Epithelial cell of proximal tubule (primary cell): ENCODE data around the gene PARM1. TPM values are rescaled to one million over a fixed set of nuclear protein-coding genes. Genes with fewer than 3 reads are reported as not detected.
A peak's percentile ranks its signal among the peaks of the same experiment; 100 is the strongest.

ENCODE experiments used
- DNase-seq: peaks from one replicate; pipeline ENCODE4 v3.0.0-alpha.2; 2011; ENCODE audit warnings: low read depth
- H3K4me3 ChIP-seq: 2 replicates; pipeline ENCODE4 v1.5.1; 2011; ENCODE audit warnings: low read depth, mild to moderate bottlenecking, low read length
- total RNA-seq: library from RNA; depleted of rRNA; stranded (reverse); fragments of >200 nt; gene quantifications from 2 replicates; pipeline ENCODE4 v1.2.3, GENCODE V29; 2015
- TF ChIP-seq, protein P1 (sequence below): conservative IDR thresholded peaks from 2 replicates; pipeline ENCODE4 v1.5.1; 2012; ENCODE audit warnings: low read depth, mild to moderate bottlenecking, low read length

The PARM1 gene
- total RNA-seq, 1 donor from 2014 or later = 1.3 TPM

DNA sequence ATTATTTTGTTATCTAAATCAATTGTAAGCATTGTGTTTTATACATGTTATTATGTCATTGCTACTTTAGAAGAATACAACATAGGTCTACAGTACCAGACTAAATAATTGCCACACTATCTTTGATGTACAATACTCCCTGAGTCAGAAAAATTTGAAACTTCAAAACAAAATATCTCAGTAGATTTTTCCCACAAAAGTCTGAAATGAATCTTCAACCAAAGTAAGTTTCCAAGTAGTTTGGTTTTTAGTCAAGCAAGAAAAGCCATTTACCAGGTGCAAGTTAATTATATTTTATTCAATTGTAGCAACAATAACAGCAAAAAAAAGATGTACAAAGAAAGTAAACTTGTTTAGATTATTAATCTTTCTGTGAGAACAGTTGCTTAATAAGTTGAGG lies 11.4 kb upstream of the PARM1 start:
- no peak overlapping the region for H3K4me3 ChIP-seq
- no peak for DNase-seq
- TF ChIP-seq, protein P1, sequence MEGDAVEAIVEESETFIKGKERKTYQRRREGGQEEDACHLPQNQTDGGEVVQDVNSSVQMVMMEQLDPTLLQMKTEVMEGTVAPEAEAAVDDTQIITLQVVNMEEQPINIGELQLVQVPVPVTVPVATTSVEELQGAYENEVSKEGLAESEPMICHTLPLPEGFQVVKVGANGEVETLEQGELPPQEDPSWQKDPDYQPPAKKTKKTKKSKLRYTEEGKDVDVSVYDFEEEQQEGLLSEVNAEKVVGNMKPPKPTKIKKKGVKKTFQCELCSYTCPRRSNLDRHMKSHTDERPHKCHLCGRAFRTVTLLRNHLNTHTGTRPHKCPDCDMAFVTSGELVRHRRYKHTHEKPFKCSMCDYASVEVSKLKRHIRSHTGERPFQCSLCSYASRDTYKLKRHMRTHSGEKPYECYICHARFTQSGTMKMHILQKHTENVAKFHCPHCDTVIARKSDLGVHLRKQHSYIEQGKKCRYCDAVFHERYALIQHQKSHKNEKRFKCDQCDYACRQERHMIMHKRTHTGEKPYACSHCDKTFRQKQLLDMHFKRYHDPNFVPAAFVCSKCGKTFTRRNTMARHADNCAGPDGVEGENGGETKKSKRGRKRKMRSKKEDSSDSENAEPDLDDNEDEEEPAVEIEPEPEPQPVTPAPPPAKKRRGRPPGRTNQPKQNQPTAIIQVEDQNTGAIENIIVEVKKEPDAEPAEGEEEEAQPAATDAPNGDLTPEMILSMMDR = no peak

DNA sequence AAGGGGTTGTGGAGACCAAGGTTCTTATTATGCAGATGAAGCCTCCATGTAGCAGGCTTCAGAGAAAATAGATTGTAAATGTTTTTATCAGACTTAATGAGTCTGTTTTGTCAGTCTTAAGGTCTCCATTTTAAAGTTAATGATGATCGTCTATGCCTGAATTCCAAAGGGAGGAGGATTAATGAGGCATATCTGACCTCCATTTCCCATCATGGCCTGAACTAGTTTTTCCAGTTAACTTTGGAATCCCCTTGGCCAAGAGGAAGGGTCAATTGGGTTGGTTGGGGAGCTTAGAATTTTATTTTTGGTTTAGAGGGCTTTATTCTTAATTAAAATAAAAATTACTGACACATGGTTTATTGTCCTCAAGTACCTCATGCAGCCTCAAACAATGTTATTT lies 6.9 kb upstream of the PARM1 start:
- TF ChIP-seq, protein P1 = no peak
- no peak for DNase-seq
- H3K4me3 ChIP-seq = no peak overlapping the region

DNA sequence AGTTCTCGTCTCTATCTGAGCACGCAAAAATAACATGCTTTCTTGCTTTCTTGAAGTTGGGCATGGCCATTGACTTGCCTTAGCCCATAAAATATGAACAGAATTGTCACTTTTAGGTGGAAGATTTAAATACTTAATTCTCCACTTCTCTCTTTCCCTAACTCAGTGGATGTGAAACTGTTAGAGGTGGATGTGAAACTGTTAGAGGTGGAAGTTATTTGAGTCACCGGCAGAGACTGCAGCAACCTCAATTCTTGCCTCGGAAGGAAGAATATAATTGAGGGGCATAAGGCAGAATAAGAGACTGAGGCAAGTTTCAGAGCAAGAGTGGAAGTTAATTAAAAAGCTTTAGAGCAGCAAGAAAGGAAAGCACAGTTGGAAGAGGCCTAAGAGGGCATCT lies 2.8 kb upstream of the PARM1 start:
- no peak for DNase-seq
- TF ChIP-seq, protein P1 = no peak
- no peak overlapping the region for H3K4me3 ChIP-seq

DNA sequence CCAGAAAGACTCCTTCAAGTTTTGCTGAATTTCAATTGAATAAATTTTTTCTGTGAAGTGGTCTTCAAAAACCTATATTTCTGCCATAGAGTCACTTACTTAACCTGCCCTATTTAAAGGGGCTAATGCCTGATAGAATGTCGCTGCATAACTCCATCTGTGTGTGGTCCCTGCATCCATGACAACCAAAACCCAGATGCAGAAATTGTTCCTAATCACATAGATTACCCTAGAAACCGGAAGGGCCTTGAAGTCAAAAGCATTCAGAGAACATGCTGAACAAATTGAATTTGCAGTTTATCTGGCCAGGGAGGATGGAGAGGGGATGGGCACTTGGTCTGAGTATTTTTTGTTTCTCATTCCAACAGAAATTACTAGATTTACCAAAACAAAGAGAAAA lies 1.5 kb upstream of the PARM1 start:
- TF ChIP-seq, protein P1 = no peak
- no peak for DNase-seq
- H3K4me3 ChIP-seq = no peak overlapping the region

DNA sequence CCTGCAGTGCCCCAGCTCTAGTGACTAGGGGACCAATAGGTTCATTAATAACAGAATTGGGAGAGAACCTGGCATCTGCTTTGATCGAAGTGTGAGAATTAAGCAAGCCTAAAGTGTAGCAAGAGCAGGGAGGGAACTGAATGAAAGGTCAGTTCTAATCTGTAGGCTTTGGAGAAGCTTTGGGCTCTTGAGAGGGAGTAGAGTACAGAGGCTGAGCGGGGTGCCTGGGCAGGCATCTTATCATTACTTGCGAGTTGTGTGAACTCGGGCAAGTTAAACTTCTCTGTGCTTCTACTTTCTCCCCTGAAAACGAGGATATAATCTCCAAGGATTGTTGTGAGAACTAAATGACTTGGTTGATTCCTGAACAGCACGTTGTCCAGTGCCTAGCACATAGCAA lies 906 bp upstream of the PARM1 start:
- TF ChIP-seq, protein P1 = no peak
- no peak overlapping the region for H3K4me3 ChIP-seq
- no peak for DNase-seq

DNA sequence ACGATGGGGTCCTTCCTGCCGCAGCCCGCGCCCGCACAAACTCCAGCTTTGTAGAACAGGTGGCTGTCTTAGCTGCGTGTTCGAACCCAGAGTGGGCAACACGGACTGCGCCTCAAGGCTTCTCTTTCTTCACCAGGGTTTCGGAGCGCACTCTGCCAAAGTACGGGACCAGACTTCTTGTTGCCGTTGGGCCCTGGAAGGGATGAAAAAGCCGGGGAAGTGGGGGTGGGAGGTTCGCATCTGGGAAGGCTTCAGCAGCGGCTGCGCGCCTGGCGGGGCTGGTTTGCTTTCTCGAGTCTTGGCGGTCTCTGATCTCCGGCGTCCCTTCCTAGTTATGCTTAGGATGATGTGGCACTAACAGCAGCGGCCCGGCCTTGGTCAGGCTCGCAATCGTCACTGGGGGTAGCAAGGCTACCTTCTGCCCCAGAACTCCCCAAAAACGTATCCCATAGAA lies 673 bp downstream of the PARM1 start:
- no peak for DNase-seq
- TF ChIP-seq, protein P1 = no peak
- peak overlapping the region; percentile 52 for H3K4me3 ChIP-seq

DNA sequence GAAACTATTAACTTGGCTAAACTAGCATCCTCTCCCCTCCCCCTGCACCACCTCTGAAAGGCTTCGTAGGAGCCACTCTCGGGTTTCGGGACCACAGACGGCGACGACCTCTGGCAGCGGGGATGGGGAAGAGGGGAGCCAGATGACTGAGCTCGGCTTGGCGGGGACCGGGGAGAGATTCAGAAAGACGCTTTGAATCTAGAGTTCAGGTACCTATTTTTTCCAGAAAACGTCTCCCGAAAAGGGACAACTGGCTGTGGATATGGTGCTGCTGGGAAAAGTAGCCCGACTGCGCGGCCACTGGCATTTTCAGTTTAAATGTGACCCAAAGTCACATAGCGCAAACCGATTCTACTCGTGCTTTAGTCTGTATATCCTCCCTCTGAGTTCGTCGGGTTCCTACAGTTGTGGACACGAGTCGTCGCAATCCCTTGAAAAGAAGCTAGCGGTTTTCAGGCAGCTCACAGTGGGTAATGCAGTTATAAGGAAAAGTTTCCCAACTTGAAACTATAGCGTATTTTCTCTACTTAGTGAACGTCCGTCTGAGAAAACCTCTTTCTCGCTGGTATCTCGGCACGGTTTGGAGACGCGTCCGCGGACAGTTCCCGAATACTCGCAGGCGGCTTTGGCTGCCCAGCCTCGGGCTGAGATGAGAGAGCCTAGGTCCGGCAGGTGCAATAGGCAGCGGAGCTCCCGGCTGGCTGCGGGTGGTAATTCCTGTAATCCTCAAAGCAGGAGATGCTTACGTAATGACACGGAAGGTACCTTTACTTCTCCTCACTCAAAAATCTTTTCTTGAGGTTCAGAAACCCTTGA lies 1.3 kb downstream of the PARM1 start:
- TF ChIP-seq, protein P1 = no peak
- peak overlapping the region; percentile 52 for H3K4me3 ChIP-seq
- no peak for DNase-seq
